HepG2 (cell line): ENCODE data around the gene CREM.

Source experiments
- FOXA3 ChIP-seq: IDR thresholded peaks from 2 replicates; pipeline ENCODE4 v1.6.1; 2016; ENCODE audit warnings: missing genetic modification reagents, missing compliant biosample characterization
- MAX ChIP-seq: IDR thresholded peaks from 2 replicates; pipeline ENCODE4 v1.6.1; 2012; ENCODE audit warnings: inconsistent platforms
- MYNN ChIP-seq: sonication (generic); formaldehyde crosslinking; IDR thresholded peaks from 2 replicates; pipeline ENCODE4 v1.4.0; 2020; ENCODE audit warnings: mild to moderate bottlenecking, low read depth, missing genetic modification reagents
- REST ChIP-seq, 2 experiments: IDR thresholded peaks; 2 replicates each; pipeline ENCODE4 v1.6.1; 2011 to 2012; ENCODE audit warnings: low read length in 2 of 2, borderline replicate concordance in 1 of 2, low read depth in 1 of 2, mild to moderate bottlenecking in 1 of 2, moderate library complexity in 1 of 2
- TOE1 ChIP-seq: sonication (generic); formaldehyde crosslinking; IDR thresholded peaks from 2 replicates; pipeline ENCODE4 v1.4.0; 2020; ENCODE audit warnings: mild to moderate bottlenecking, missing genetic modification reagents
- ZFP41 ChIP-seq: sonication (generic); formaldehyde crosslinking; IDR thresholded peaks from 2 replicates; pipeline ENCODE4 v1.4.0; 2020; ENCODE audit warnings: mild to moderate bottlenecking, missing genetic modification reagents, borderline replicate concordance
- ZNF274 ChIP-seq: sonication (generic); formaldehyde crosslinking; IDR thresholded peaks from 2 replicates; pipeline ENCODE4 v1.5.1; 2020; ENCODE audit warnings: mild to moderate bottlenecking, missing genetic modification reagents
- ZNF317 ChIP-seq: sonication (generic); formaldehyde crosslinking; IDR thresholded peaks from 2 replicates; pipeline ENCODE4 v1.5.0; 2020; ENCODE audit warnings: mild to moderate bottlenecking, missing genetic modification reagents
- ZNF703 ChIP-seq: sonication (generic); formaldehyde crosslinking; IDR thresholded peaks from 2 replicates; pipeline ENCODE4 v1.5.1; 2020; ENCODE audit warnings: missing genetic modification reagents, mild to moderate bottlenecking, moderate library complexity, borderline replicate concordance
- TF ChIP-seq, protein P1 (sequence below): sonication (generic); formaldehyde crosslinking; IDR thresholded peaks from 2 replicates; pipeline ENCODE4 v1.4.0; 2020; ENCODE audit warnings: missing genetic modification reagents
- TF ChIP-seq, protein P2 (sequence below): sonication (generic); formaldehyde crosslinking; IDR thresholded peaks from 2 replicates; pipeline ENCODE4 v1.5.0; 2020; ENCODE audit warnings: mild to moderate bottlenecking, missing genetic modification reagents, moderate library complexity
- TF ChIP-seq, protein P3 (sequence below): sonication (generic); formaldehyde crosslinking; IDR thresholded peaks from 2 replicates; pipeline ENCODE4 v1.4.0; 2020; ENCODE audit warnings: mild to moderate bottlenecking, missing genetic modification reagents
- TF ChIP-seq, protein P4 (sequence below): sonication (generic); formaldehyde crosslinking; conservative IDR thresholded peaks from 2 replicates; pipeline ENCODE4 v1.5.0; 2020; ENCODE audit warnings: missing genetic modification reagents

DNA sequence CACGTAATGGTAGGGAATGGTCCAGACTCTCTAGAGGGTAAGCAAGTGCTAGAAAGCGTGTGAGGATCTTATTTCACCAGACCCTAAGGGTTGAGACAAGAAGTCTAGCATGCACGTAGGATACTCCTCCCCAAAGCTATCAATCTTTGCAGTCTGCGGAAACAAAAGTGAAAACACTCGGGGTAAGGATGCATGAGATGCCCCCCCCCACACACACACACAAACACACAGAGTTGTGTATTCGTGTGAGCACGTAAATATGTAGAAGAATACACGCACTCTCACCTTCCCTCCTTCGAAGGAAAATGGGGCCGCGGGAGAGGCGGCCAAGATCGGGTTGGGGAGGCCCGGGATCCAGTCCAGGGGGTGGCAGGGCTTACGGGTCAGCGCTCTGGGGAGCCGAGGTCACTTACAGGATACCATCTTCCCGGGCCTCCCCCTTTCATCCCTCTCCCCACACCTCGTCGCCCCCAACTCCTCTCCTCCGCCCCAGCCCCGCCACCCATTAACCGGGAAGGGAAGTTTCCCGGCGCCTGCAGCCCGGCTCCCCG lies 37.0 kb upstream of the CREM start:
- TF ChIP-seq MAX (no peak), MYNN (CRISPR knock-in tag) (no peak), TOE1 (CRISPR knock-in tag) (no peak), ZFP41 (CRISPR knock-in tag) (no peak), ZNF274 (CRISPR knock-in tag) (no peak), ZNF317 (CRISPR knock-in tag) (no peak), ZNF703 (no peak), FOXA3 (CRISPR knock-in tag) (no peak), REST (IDR thresholded peaks at IDR 0.05; ENCODE audit: borderline replicate concordance in 1 of 2, low read depth in 1 of 2, low read length in 2 of 2) (no peak)
- TF ChIP-seq, protein P1, sequence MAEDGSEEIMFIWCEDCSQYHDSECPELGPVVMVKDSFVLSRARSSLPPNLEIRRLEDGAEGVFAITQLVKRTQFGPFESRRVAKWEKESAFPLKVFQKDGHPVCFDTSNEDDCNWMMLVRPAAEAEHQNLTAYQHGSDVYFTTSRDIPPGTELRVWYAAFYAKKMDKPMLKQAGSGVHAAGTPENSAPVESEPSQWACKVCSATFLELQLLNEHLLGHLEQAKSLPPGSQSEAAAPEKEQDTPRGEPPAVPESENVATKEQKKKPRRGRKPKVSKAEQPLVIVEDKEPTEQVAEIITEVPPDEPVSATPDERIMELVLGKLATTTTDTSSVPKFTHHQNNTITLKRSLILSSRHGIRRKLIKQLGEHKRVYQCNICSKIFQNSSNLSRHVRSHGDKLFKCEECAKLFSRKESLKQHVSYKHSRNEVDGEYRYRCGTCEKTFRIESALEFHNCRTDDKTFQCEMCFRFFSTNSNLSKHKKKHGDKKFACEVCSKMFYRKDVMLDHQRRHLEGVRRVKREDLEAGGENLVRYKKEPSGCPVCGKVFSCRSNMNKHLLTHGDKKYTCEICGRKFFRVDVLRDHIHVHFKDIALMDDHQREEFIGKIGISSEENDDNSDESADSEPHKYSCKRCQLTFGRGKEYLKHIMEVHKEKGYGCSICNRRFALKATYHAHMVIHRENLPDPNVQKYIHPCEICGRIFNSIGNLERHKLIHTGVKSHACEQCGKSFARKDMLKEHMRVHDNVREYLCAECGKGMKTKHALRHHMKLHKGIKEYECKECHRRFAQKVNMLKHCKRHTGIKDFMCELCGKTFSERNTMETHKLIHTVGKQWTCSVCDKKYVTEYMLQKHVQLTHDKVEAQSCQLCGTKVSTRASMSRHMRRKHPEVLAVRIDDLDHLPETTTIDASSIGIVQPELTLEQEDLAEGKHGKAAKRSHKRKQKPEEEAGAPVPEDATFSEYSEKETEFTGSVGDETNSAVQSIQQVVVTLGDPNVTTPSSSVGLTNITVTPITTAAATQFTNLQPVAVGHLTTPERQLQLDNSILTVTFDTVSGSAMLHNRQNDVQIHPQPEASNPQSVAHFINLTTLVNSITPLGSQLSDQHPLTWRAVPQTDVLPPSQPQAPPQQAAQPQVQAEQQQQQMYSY (CRISPR knock-in tag), result no peak
- TF ChIP-seq, protein P2, sequence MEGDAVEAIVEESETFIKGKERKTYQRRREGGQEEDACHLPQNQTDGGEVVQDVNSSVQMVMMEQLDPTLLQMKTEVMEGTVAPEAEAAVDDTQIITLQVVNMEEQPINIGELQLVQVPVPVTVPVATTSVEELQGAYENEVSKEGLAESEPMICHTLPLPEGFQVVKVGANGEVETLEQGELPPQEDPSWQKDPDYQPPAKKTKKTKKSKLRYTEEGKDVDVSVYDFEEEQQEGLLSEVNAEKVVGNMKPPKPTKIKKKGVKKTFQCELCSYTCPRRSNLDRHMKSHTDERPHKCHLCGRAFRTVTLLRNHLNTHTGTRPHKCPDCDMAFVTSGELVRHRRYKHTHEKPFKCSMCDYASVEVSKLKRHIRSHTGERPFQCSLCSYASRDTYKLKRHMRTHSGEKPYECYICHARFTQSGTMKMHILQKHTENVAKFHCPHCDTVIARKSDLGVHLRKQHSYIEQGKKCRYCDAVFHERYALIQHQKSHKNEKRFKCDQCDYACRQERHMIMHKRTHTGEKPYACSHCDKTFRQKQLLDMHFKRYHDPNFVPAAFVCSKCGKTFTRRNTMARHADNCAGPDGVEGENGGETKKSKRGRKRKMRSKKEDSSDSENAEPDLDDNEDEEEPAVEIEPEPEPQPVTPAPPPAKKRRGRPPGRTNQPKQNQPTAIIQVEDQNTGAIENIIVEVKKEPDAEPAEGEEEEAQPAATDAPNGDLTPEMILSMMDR (CRISPR knock-in tag), result no peak
- TF ChIP-seq, protein P3, sequence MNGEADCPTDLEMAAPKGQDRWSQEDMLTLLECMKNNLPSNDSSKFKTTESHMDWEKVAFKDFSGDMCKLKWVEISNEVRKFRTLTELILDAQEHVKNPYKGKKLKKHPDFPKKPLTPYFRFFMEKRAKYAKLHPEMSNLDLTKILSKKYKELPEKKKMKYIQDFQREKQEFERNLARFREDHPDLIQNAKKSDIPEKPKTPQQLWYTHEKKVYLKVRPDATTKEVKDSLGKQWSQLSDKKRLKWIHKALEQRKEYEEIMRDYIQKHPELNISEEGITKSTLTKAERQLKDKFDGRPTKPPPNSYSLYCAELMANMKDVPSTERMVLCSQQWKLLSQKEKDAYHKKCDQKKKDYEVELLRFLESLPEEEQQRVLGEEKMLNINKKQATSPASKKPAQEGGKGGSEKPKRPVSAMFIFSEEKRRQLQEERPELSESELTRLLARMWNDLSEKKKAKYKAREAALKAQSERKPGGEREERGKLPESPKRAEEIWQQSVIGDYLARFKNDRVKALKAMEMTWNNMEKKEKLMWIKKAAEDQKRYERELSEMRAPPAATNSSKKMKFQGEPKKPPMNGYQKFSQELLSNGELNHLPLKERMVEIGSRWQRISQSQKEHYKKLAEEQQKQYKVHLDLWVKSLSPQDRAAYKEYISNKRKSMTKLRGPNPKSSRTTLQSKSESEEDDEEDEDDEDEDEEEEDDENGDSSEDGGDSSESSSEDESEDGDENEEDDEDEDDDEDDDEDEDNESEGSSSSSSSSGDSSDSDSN (CRISPR knock-in tag), result no peak
- TF ChIP-seq, protein P4, sequence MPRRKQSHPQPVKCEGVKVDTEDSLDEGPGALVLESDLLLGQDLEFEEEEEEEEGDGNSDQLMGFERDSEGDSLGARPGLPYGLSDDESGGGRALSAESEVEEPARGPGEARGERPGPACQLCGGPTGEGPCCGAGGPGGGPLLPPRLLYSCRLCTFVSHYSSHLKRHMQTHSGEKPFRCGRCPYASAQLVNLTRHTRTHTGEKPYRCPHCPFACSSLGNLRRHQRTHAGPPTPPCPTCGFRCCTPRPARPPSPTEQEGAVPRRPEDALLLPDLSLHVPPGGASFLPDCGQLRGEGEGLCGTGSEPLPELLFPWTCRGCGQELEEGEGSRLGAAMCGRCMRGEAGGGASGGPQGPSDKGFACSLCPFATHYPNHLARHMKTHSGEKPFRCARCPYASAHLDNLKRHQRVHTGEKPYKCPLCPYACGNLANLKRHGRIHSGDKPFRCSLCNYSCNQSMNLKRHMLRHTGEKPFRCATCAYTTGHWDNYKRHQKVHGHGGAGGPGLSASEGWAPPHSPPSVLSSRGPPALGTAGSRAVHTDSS, result no peak
